H1 (cell line): Measurements from ENCODE around the gene NOC4L. TPM values are rescaled to one million over a fixed set of nuclear protein-coding genes. Genes with fewer than 3 reads are reported as not detected.

ENCODE experiments used
- JUND ChIP-seq: IDR thresholded peaks from 2 replicates; pipeline ENCODE4 v1.6.1; 2011; ENCODE audit warnings: mild to moderate bottlenecking, improper control_type of control experiment, low read length
- KDM1A ChIP-seq: fragments of 200-600, 300-600 bp; sonication (generic); IDR thresholded peaks from 2 replicates; pipeline ENCODE4 v1.7.1; 2016; ENCODE audit warnings: mild to moderate bottlenecking, low read length, borderline replicate concordance
- KDM5A ChIP-seq: fragments of 200-600 bp; IDR thresholded peaks from 2 replicates; pipeline ENCODE4 v1.7.1; 2012; ENCODE audit warnings: mild to moderate bottlenecking, low read length, inconsistent platforms, mixed read lengths
- NRF1 ChIP-seq: IDR thresholded peaks from 2 replicates; pipeline ENCODE4 v1.6.1; 2011; ENCODE audit warnings: mild to moderate bottlenecking, low read depth, low read length, improper control_type of control experiment
- PHF8 ChIP-seq: fragments of 200-600 bp; sonication (generic); conservative IDR thresholded peaks from 2 replicates; pipeline ENCODE4 v1.7.1; 2012; ENCODE audit warnings: low read depth, mild to moderate bottlenecking, inconsistent platforms, low read length, moderate library complexity
- SP4 ChIP-seq: IDR thresholded peaks from 2 replicates; pipeline ENCODE4 v1.6.1; 2012; ENCODE audit warnings: low read length, inconsistent platforms
- SRF ChIP-seq: IDR thresholded peaks from 2 replicates; pipeline ENCODE4 v1.6.1; 2011; ENCODE audit warnings: mild to moderate bottlenecking, low read depth, low read length, moderate library complexity
- ZNF274 ChIP-seq: IDR thresholded peaks from 2 replicates; pipeline ENCODE4 v1.7.0; 2012; ENCODE audit warnings: low read length, borderline replicate concordance; ENCODE audit errors: extremely low read depth
- polyA plus RNA-seq, 7 experiments: library from polyadenylated mRNA; depleted of rRNA in 3 of 7; stranded (reverse) in 5 of 7; unstranded in 2 of 7; fragments of >200 nt in 5 of 7; fragments of 200-250 nt in 2 of 7; gene quantifications; 1 replicate in 5 of 7; 2 replicates in 1 of 7; 4 replicates in 1 of 7; pipeline versions ENCODE4 v1.2.1 to v1.2.3, GENCODE V29; 2011 to 2013; ENCODE audit warnings: missing spikeins in 2 of 7, mixed read lengths in 2 of 7
- total RNA-seq: library from RNA; stranded (reverse); fragmentation: NEBNext Ultra II Directional; extraction: Animal tissue kit (Norgen Biotek cat#: 25700); gene quantifications from 2 replicates; pipeline ENCODE4 v1.2.1, GENCODE V29; 2021
- TF ChIP-seq, protein P1 (sequence below): fragments of 300-600 bp; sonication (generic); IDR thresholded peaks from 2 replicates; pipeline ENCODE4 v1.7.1; 2012; ENCODE audit warnings: low read length, moderate library complexity, mild to moderate bottlenecking, inconsistent platforms; ENCODE audit not compliant: insufficient replicate concordance
- TF ChIP-seq, protein P2 (sequence below), 3 experiments: IDR thresholded peaks; 1 replicate in 2 of 3; 2 replicates in 1 of 3; pipeline versions ENCODE4 v1.5.1 to v1.6.1; 2011; ENCODE audit warnings: low read length in 3 of 3, mild to moderate bottlenecking in 3 of 3, inconsistent platforms in 2 of 3, low read depth in 1 of 3, moderate library complexity in 1 of 3; ENCODE audit not compliant: insufficient read depth in 1 of 3; ENCODE audit errors: control extremely low read depth in 1 of 3

The NOC4L gene
- total and polyA plus RNA-seq, 2 of the 8 experiments (the other 6 are each of a cell fraction or from before 2014, with no cell fraction given) = 26.8 to 40.3 TPM

DNA sequence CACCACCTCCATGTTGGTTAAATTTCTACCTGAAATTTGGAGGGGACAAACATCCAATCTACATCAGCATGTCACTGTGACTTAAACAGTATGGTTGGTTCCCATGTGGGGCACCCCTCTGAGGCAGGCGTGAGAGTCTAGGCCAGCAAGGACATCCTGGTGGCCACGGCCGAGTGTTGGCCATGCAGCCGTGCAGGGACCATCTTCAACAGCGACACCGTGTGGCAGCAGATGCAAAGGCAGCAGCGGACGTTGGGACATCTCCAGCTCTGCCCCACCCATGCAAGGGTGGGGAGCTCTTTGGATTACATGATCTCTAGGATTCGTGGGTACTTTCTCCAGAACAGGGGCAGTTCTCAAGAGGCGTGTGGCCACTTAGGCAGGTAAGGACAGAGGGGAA is 49.8 kb downstream of the NOC4L start (continued):
- TF ChIP-seq, protein P1, sequence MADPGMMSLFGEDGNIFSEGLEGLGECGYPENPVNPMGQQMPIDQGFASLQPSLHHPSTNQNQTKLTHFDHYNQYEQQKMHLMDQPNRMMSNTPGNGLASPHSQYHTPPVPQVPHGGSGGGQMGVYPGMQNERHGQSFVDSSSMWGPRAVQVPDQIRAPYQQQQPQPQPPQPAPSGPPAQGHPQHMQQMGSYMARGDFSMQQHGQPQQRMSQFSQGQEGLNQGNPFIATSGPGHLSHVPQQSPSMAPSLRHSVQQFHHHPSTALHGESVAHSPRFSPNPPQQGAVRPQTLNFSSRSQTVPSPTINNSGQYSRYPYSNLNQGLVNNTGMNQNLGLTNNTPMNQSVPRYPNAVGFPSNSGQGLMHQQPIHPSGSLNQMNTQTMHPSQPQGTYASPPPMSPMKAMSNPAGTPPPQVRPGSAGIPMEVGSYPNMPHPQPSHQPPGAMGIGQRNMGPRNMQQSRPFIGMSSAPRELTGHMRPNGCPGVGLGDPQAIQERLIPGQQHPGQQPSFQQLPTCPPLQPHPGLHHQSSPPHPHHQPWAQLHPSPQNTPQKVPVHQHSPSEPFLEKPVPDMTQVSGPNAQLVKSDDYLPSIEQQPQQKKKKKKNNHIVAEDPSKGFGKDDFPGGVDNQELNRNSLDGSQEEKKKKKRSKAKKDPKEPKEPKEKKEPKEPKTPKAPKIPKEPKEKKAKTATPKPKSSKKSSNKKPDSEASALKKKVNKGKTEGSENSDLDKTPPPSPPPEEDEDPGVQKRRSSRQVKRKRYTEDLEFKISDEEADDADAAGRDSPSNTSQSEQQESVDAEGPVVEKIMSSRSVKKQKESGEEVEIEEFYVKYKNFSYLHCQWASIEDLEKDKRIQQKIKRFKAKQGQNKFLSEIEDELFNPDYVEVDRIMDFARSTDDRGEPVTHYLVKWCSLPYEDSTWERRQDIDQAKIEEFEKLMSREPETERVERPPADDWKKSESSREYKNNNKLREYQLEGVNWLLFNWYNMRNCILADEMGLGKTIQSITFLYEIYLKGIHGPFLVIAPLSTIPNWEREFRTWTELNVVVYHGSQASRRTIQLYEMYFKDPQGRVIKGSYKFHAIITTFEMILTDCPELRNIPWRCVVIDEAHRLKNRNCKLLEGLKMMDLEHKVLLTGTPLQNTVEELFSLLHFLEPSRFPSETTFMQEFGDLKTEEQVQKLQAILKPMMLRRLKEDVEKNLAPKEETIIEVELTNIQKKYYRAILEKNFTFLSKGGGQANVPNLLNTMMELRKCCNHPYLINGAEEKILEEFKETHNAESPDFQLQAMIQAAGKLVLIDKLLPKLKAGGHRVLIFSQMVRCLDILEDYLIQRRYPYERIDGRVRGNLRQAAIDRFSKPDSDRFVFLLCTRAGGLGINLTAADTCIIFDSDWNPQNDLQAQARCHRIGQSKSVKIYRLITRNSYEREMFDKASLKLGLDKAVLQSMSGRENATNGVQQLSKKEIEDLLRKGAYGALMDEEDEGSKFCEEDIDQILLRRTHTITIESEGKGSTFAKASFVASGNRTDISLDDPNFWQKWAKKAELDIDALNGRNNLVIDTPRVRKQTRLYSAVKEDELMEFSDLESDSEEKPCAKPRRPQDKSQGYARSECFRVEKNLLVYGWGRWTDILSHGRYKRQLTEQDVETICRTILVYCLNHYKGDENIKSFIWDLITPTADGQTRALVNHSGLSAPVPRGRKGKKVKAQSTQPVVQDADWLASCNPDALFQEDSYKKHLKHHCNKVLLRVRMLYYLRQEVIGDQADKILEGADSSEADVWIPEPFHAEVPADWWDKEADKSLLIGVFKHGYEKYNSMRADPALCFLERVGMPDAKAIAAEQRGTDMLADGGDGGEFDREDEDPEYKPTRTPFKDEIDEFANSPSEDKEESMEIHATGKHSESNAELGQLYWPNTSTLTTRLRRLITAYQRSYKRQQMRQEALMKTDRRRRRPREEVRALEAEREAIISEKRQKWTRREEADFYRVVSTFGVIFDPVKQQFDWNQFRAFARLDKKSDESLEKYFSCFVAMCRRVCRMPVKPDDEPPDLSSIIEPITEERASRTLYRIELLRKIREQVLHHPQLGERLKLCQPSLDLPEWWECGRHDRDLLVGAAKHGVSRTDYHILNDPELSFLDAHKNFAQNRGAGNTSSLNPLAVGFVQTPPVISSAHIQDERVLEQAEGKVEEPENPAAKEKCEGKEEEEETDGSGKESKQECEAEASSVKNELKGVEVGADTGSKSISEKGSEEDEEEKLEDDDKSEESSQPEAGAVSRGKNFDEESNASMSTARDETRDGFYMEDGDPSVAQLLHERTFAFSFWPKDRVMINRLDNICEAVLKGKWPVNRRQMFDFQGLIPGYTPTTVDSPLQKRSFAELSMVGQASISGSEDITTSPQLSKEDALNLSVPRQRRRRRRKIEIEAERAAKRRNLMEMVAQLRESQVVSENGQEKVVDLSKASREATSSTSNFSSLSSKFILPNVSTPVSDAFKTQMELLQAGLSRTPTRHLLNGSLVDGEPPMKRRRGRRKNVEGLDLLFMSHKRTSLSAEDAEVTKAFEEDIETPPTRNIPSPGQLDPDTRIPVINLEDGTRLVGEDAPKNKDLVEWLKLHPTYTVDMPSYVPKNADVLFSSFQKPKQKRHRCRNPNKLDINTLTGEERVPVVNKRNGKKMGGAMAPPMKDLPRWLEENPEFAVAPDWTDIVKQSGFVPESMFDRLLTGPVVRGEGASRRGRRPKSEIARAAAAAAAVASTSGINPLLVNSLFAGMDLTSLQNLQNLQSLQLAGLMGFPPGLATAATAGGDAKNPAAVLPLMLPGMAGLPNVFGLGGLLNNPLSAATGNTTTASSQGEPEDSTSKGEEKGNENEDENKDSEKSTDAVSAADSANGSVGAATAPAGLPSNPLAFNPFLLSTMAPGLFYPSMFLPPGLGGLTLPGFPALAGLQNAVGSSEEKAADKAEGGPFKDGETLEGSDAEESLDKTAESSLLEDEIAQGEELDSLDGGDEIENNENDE = no peak
- TF ChIP-seq KDM5A = no peak
- no peak for TF ChIP-seq SP4
- no peak for TF ChIP-seq JUND
- TF ChIP-seq, protein P2, sequence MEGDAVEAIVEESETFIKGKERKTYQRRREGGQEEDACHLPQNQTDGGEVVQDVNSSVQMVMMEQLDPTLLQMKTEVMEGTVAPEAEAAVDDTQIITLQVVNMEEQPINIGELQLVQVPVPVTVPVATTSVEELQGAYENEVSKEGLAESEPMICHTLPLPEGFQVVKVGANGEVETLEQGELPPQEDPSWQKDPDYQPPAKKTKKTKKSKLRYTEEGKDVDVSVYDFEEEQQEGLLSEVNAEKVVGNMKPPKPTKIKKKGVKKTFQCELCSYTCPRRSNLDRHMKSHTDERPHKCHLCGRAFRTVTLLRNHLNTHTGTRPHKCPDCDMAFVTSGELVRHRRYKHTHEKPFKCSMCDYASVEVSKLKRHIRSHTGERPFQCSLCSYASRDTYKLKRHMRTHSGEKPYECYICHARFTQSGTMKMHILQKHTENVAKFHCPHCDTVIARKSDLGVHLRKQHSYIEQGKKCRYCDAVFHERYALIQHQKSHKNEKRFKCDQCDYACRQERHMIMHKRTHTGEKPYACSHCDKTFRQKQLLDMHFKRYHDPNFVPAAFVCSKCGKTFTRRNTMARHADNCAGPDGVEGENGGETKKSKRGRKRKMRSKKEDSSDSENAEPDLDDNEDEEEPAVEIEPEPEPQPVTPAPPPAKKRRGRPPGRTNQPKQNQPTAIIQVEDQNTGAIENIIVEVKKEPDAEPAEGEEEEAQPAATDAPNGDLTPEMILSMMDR (IDR thresholded peaks at IDR 0.05; ENCODE audit: control extremely low read depth in 1 of 3, insufficient read depth in 1 of 3, low read depth in 1 of 3, low read length in 3 of 3) = peak in 2 of 3 experiments; percentile 93 to 96; a peak in 3 of 4 replicates
- no peak for TF ChIP-seq KDM1A
- no peak for TF ChIP-seq ZNF274
- no peak for TF ChIP-seq PHF8
- TF ChIP-seq NRF1 = no peak
- no peak for TF ChIP-seq SRF
